Esophagus squamous epithelium (tissue), 5 donors: Measurements from ENCODE around the gene VKORC1. TPM values are rescaled to one million over a fixed set of nuclear protein-coding genes. Genes with fewer than 3 reads are reported as not detected.

Experiments
- DNase-seq: peaks from one replicate; lab custom pipeline; 2025; lab: John Stamatoyannopoulos, UW
- H3K27ac ChIP-seq, 4 donors: fragments of 200-600 bp; sonication (generic); one replicate each; pipeline ENCODE4 v1.5.1; 2016 to 2019; ENCODE audit warnings: mild to moderate bottlenecking in 1 of 4
- H3K27me3 ChIP-seq, 4 donors: fragments of 200-600 bp; sonication (generic); 1 replicate in 3 of 4; 2 replicates in 1 of 4; pipeline versions ENCODE4 v1.5.1 to v1.6.0; 2017 to 2021; ENCODE audit warnings: antibody characterized with exemption in 1 of 4
- H3K36me3 ChIP-seq, 3 donors: fragments of 200-600 bp; sonication (generic); one replicate each; pipeline ENCODE4 v1.5.1; 2016 to 2019
- H3K4me1 ChIP-seq, 3 donors: fragments of 200-600 bp; sonication (generic); one replicate each; pipeline ENCODE4 v1.5.1; 2017 to 2019
- H3K4me3 ChIP-seq, 4 donors: fragments of 200-600 bp; sonication (generic); 1 replicate in 3 of 4; 2 replicates in 1 of 4; pipeline ENCODE4 v1.5.1; 2016 to 2019; ENCODE audit warnings: mild to moderate bottlenecking in 2 of 4, moderate library complexity in 1 of 4
- H3K9me3 ChIP-seq, 3 donors: fragments of 200-600 bp; sonication (generic); one replicate each; pipeline ENCODE4 v1.5.1; 2016 to 2019
- POLR2A ChIP-seq, 4 donors: fragments of 450-650 bp; IDR thresholded peaks; one replicate each; pipeline ENCODE4 v1.6.1; 2017; ENCODE audit warnings: antibody characterized with exemption in 4 of 4, mild to moderate bottlenecking in 4 of 4, moderate library complexity in 3 of 4
- WGBS, 2 donors: methylation state at CpG; one replicate each; pipeline ENCODE4 v1.1.5; 2018; 5-methylcytosine and 5-hydroxymethylcytosine counted together
- intact Hi-C: fragments of 100-400 bp; cut with DNase I; formaldehyde crosslinking; loops from one replicate; pipeline ENCODE4 v1.15.0; 2022
- total RNA-seq, 4 donors: library from RNA; depleted of rRNA; stranded (reverse); fragments of >200 nt; gene quantifications; one replicate each; pipeline ENCODE4 v1.1.0, GENCODE V29; 2016
- TF ChIP-seq, protein P1 (sequence below), 6 experiments: fragments of 450-650 bp in 4 of 6; fragments of 200-600 bp in 2 of 6; sonication (generic) in 2 of 6; IDR thresholded peaks; one replicate each; pipeline ENCODE4 v1.5.1; 2016 to 2019; ENCODE audit warnings: antibody characterized with exemption in 6 of 6, mild to moderate bottlenecking in 4 of 6, moderate library complexity in 4 of 6
- donor health status: DM: yes; HTN: yes; CAD: no.

VKORC1 gene
- total RNA-seq, 4 donors from 2014 or later = 27.6 to 56.6 (median 44.0) TPM

DNA sequence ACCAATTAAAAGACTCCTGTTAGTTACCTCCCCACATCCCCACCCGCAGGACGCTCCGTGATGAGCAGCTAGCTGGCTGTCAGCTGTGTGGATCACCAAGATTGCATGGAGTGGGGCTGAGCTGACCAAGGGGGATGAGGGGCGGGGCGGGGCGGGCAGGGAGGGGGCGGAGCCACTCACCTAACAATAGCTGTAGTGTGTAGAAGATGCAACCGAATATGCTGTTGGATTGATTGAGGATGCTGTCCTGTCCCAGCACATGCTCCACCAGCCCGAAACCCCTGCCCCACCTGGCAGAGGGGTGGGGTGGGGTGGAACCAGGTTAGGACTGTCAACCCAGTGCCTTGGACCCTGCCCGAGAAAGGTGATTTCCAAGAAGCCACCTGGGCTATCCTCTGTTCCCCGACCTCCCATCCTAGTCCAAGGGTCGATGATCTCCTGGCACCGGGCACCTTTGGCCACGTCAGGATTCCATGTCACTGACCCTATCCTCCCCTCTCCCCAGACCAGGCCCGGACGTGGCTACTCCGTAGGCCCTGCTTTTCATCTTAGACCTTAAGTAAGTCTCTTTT lies 1.4 kb downstream of the VKORC1 start:
- H3K4me3 ChIP-seq = peak overlapping the region in 3 of 4 donors; percentile 68 to 88 (median 88)
- DNase-seq = no peak
- H3K4me1 ChIP-seq = peaks cover 10 to 32% (median 11%) of the 10 kb centered on the region in 3 donors
- peak overlapping the region in 3 of 4 donors; percentile 41 to 91 (median 91) for H3K27ac ChIP-seq
- intact Hi-C loops = no loop called here
- no peaks in the 10 kb centered on the region for H3K9me3 ChIP-seq
- TF ChIP-seq POLR2A (IDR thresholded peaks at IDR 0.05) = no peak
- TF ChIP-seq, protein P1, sequence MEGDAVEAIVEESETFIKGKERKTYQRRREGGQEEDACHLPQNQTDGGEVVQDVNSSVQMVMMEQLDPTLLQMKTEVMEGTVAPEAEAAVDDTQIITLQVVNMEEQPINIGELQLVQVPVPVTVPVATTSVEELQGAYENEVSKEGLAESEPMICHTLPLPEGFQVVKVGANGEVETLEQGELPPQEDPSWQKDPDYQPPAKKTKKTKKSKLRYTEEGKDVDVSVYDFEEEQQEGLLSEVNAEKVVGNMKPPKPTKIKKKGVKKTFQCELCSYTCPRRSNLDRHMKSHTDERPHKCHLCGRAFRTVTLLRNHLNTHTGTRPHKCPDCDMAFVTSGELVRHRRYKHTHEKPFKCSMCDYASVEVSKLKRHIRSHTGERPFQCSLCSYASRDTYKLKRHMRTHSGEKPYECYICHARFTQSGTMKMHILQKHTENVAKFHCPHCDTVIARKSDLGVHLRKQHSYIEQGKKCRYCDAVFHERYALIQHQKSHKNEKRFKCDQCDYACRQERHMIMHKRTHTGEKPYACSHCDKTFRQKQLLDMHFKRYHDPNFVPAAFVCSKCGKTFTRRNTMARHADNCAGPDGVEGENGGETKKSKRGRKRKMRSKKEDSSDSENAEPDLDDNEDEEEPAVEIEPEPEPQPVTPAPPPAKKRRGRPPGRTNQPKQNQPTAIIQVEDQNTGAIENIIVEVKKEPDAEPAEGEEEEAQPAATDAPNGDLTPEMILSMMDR (IDR thresholded peaks at IDR 0.05) = no peak
- H3K27me3 ChIP-seq = no peaks in the 10 kb centered on the region
- peaks cover 7 to 32% (median 11%) of the 10 kb centered on the region in 3 donors for H3K36me3 ChIP-seq
- 46 to 58% methylated on average over 8 to 10 of the region's 17 CpGs for WGBS, 2 donors

DNA sequence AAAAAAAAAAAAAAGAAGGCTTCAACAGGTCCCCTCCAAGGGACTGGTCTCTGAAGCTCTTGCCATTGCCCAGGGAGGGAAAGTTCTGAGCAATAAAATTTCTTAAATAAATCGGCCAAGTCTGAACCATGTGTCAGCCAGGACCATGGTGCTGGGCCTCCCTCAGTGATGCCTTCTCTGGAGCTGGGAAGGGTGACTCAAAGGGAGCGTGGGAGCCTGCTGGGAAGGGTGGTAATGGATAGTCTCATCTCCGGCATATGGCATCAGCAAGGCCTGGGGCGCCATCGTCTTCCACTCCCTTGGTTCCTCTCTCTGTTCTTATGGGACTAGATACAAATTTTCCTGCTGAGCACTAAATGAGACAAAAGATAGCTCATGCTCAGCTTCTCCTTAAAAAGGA lies 2.3 kb downstream of the VKORC1 start:
- Histone ChIP-seq H3K36me3 (peaks cover 7 to 40% (median 11%) of the 10 kb centered on the region in 3 donors), H3K9me3 (no peaks in the 10 kb centered on the region), H3K4me1 (peaks cover 10 to 32% (median 11%) of the 10 kb centered on the region in 3 donors), H3K27me3 (no peaks in the 10 kb centered on the region), H3K4me3 (no peak overlapping the region), H3K27ac (no peak overlapping the region)
- TF ChIP-seq, protein P1 (IDR thresholded peaks at IDR 0.05) = no peak
- TF ChIP-seq POLR2A (IDR thresholded peaks at IDR 0.05) = no peak
- no peak for DNase-seq
- intact Hi-C loops = no loop called here
- WGBS, 2 donors = 96 to 98% methylated on average over 5 of the region's 5 CpGs

DNA sequence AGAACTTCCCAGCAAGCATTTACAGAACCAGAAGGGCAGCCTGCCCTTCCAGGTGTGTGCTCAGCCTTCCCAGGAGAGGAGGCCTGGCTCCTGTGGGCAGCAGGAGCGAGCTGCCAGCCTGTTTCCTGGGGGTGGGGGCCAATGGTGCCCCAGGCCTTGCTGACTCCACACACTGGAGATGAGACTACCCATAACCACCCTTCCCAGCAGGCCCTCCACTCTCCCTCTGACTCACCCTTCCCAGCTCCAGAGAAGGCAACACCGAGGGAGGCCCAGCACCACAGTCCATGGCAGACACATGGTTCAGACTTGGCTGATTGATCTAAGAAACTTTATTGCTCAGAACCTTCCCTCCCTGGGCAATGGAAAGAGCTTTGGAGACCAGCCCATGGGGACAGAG lies 4.1 kb downstream of the VKORC1 start:
- intact Hi-C loops = no loop called here
- peaks cover 10 to 26% (median 11%) of the 10 kb centered on the region in 3 donors for H3K4me1 ChIP-seq
- DNase-seq = no peak
- no peak overlapping the region for H3K27ac ChIP-seq
- H3K36me3 ChIP-seq = peaks cover 7 to 58% (median 11%) of the 10 kb centered on the region in 3 donors
- no peaks in the 10 kb centered on the region for H3K9me3 ChIP-seq
- H3K27me3 ChIP-seq = no peaks in the 10 kb centered on the region
- WGBS, 2 donors = 60 to 100% methylated on average over 1 of the region's 2 CpGs
- TF ChIP-seq, protein P1 (IDR thresholded peaks at IDR 0.05) = no peak
- no peak for TF ChIP-seq POLR2A (IDR thresholded peaks at IDR 0.05)
- no peak overlapping the region for H3K4me3 ChIP-seq

DNA sequence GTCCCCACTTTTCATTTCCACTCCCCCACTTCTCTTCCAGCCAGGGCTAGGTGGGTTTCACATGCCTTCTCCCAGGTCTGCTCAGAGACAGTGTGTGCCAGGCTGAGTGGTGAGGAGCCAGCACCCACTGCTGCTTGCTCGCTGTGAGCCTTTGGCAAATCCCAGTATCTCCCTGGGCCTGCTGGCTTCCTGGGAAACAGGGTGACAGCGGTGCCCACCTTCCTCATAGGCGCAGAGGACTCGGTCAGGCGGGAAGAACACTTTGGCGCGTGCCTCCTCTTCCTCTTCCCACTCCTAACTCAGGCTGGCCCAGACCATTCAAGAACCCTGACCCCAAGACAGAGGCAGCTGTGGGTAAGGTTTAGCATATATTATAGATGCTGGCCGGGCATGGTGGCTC lies 5.4 kb downstream of the VKORC1 start:
- no peak for TF ChIP-seq POLR2A (IDR thresholded peaks at IDR 0.05)
- TF ChIP-seq, protein P1 (IDR thresholded peaks at IDR 0.05) = no peak
- peaks cover 7 to 72% (median 11%) of the 10 kb centered on the region in 3 donors for H3K36me3 ChIP-seq
- DNase-seq = no peak
- H3K27ac ChIP-seq = no peak overlapping the region
- no peak overlapping the region for H3K4me3 ChIP-seq
- H3K9me3 ChIP-seq = no peaks in the 10 kb centered on the region
- peaks cover 6 to 17% (median 11%) of the 10 kb centered on the region in 3 donors for H3K4me1 ChIP-seq
- no peaks in the 10 kb centered on the region for H3K27me3 ChIP-seq
- intact Hi-C loops = no loop called here
- 96% methylated on average over 4 of the region's 8 CpGs; no CpG with 5 or more reads in 1 of the 2 donors for WGBS, 2 donors

DNA sequence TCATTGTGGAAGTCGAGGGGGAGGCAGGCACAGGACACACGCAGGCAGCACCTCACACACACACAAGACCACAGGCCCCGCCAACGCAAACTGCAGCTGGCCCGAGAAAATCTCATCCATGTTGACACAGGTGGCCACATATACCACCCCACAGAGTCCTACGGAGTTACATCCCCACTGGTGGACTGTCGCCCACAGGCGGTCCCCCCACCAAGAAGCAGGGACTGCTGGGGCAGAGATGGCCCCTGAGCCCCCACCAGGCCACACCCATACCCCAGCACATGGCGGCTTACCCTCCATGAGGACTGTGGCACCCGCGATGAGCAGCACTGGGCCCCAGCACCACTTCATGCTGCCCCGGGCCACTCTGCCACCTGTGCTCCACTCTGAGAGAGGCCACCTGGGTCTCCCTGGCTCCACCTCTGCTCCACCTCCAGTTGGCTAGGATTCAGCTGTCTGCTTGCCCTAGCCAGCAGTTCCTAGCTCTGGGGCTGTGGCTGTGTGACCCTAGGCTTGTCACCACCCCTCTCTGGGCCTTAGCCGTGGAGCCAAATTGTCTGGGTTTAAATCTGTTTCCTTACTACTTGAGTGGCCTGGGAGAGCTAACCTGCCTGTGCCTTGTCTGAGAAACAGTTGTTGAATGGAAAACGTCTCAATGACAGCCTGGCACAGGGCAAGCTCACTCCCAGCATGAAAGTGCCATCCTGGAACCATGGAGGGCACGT lies 6.0 kb downstream of the VKORC1 start, which contains the start of gene PRSS53:
Gene PRSS53 (minus strand): TSS at position 485 of the 725 bp plus-strand sequence. CDS start 134 bp downstream, at position 351.
- peaks cover 7 to 78% (median 16%) of the 10 kb centered on the region in 3 donors for H3K36me3 ChIP-seq
- TF ChIP-seq, protein P1 (IDR thresholded peaks at IDR 0.05) = no peak
- no peak for TF ChIP-seq POLR2A (IDR thresholded peaks at IDR 0.05)
- 77 to 81% methylated on average over 6 of the region's 15 CpGs for WGBS, 2 donors
- intact Hi-C loops = no loop called here
- H3K4me1 ChIP-seq = peaks cover 0 to 12% (median 8%) of the 10 kb centered on the region in 3 donors
- no peak within 1 kb of the TSS for H3K27ac ChIP-seq
- no peaks in the 10 kb centered on the region for H3K27me3 ChIP-seq
- DNase-seq = no peak
- H3K4me3 ChIP-seq = no peak within 1 kb of the TSS
- H3K9me3 ChIP-seq = no peaks in the 10 kb centered on the region
